Measurements from ENCODE around the gene SDC3. TPM values are rescaled to one million over a fixed set of nuclear protein-coding genes. Genes with fewer than 3 reads are reported as not detected.

SDC3 gene
- total RNA-seq, 1 donor from 2014 or later: 51.9 TPM

GRCh38 chr1:30889511-30889910 is 19.0 kb downstream of the SDC3 start:
- H3K27ac ChIP-seq: peak overlapping the region; percentile 93 to 97
- DNase-seq (ENCODE audit: low spot score in 2 of 2): no peak
- intact Hi-C loops (cut with DNase I): no loop called here

GRCh38 chr1:30888975-30889374 is 19.6 kb downstream of the SDC3 start:
- Histone ChIP-seq H3K4me3 (no peak overlapping the region), H3K27me3 (no peaks in the 10 kb centered on the region), H3K27ac (peak overlapping the region; percentile 93 to 97), H3K4me1 (peaks cover 12 to 54% of the 10 kb centered on the region in 2 donors), H3K36me3 (no peaks in the 10 kb centered on the region), H3K9me3 (no peaks in the 10 kb centered on the region)
- no peak for DNase-seq (ENCODE audit: low spot score in 2 of 2)
- intact Hi-C loops (cut with DNase I): loop anchor here (1.0 kb wide), 2 partner anchors 18 to 65 kb away; no protein-coding TSS in a partner anchor
- TF ChIP-seq CTCF (IDR thresholded peaks at IDR 0.05): no peak

More at GRCh38 chr1:30889511-30889910, 19.0 kb downstream of the SDC3 start:
- no peak for TF ChIP-seq CTCF (IDR thresholded peaks at IDR 0.05)
- H3K27me3 ChIP-seq: no peaks in the 10 kb centered on the region
- H3K36me3 ChIP-seq: no peaks in the 10 kb centered on the region
- H3K9me3 ChIP-seq: no peaks in the 10 kb centered on the region
- H3K4me1 ChIP-seq: peaks cover 12 to 54% of the 10 kb centered on the region in 2 donors
- no peak overlapping the region for H3K4me3 ChIP-seq

- Histone ChIP-seq H3K9me3 (no peaks in the 10 kb centered on the region), H3K27ac (peak overlapping the region; percentile 93 to 97), H3K4me1 (peaks cover 12 to 52% of the 10 kb centered on the region in 2 donors), H3K4me3 (peak overlapping the region in 1 of 2 donors; percentile 3), H3K36me3 (no peaks in the 10 kb centered on the region), H3K27me3 (no peaks in the 10 kb centered on the region)
- intact Hi-C loops (cut with DNase I): loop anchor here (1.0 kb wide), 2 partner anchors 19 to 64 kb away; no protein-coding TSS in a partner anchor
- peak; percentile 56 to 94 for DNase-seq (ENCODE audit: low spot score in 2 of 2)
- TF ChIP-seq CTCF (IDR thresholded peaks at IDR 0.05): no peak
Measured at GRCh38 chr1:30888391-30888790, 20.2 kb downstream of the SDC3 start.

GRCh38 chr1:30887485-30888315 is 20.9 kb downstream of the SDC3 start:
- no peak for TF ChIP-seq CTCF (IDR thresholded peaks at IDR 0.05)
- DNase-seq (ENCODE audit: low spot score in 2 of 2): peak in 1 of 2 donors; percentile 82
- intact Hi-C loops (cut with DNase I): loop anchor here (1.0 kb wide), 2 partner anchors 20 to 63 kb away; no protein-coding TSS in a partner anchor
- Histone ChIP-seq H3K36me3 (no peaks in the 10 kb centered on the region), H3K9me3 (no peaks in the 10 kb centered on the region), H3K4me1 (peaks cover 12 to 50% of the 10 kb centered on the region in 2 donors), H3K27ac (peak overlapping the region; percentile 93 to 97), H3K4me3 (peak overlapping the region in 1 of 2 donors; percentile 3), H3K27me3 (no peaks in the 10 kb centered on the region)

GRCh38 chr1:30886710-30887428 is 21.7 kb downstream of the SDC3 start:
- H3K9me3 ChIP-seq: no peaks in the 10 kb centered on the region
- H3K4me3 ChIP-seq: no peak overlapping the region
- H3K27ac ChIP-seq: peak overlapping the region; percentile 93 to 97
- TF ChIP-seq CTCF (IDR thresholded peaks at IDR 0.05): no peak
- no peaks in the 10 kb centered on the region for H3K36me3 ChIP-seq
- intact Hi-C loops (cut with DNase I): no loop called here
- no peak for DNase-seq (ENCODE audit: low spot score in 2 of 2)
- peaks cover 12 to 48% of the 10 kb centered on the region in 2 donors for H3K4me1 ChIP-seq
- H3K27me3 ChIP-seq: no peaks in the 10 kb centered on the region

Data from ascending aorta (tissue), 2 donors.